NCI-H2227 treated with DMSO at 0.1 percent for 48 hours (cell line): Measurements from ENCODE around the gene NCCRP1.

Experiments
- DNase-seq: peaks from one replicate; lab custom pipeline; 2025; lab: John Stamatoyannopoulos, UW

The NCCRP1 gene

GRCh38 chr19:39246951-39247669 lies 50.3 kb downstream of the NCCRP1 start:
- DNase-seq = no peak

GRCh38 chr19:39247701-39248664 lies 51.2 kb downstream of the NCCRP1 start:
- no peak for DNase-seq

DNA sequence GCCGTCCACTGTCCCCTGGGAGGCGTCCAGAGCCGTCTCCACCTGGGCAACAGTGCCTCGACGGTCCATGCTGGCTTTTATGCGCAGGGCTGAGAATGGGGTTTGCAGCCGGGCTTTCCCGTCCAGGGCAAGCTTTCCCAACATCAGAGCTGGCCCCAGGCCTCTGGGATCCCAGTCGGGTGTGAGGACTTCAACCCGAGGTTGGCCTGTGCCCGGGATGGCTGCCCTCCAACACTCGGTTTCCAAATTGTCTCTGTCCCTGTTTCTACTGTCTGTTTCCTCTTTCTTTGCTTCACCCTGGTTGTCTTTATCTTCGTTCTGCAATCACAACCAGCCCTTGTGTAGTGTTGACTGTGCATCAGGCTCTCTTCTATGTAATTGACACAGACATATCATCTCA lies 52.0 kb downstream of the NCCRP1 start, which contains the start of gene IFNL4:
TSS of gene IFNL4 (minus strand) at position 51 of the 400 bp plus-strand sequence.
- DNase-seq = no peak

GRCh38 chr19:39251081-39251480 lies 54.3 kb downstream of the NCCRP1 start:
- no peak for DNase-seq
